ENCODE data around the gene SIPA1L3.

GRCh38 chr19:38201731-38202130, 294.7 kb downstream of the SIPA1L3 start:
- no peak for TF ChIP-seq USF1 (IDR thresholded peaks at IDR 0.05; ENCODE audit: borderline replicate concordance, extremely low read length, insufficient read depth, low read depth, low read length)
- TF ChIP-seq TCF3 (IDR thresholded peaks at IDR 0.05; ENCODE audit: borderline replicate concordance, insufficient read depth, low read depth, low read length), result no peak
- TF ChIP-seq, protein P1, sequence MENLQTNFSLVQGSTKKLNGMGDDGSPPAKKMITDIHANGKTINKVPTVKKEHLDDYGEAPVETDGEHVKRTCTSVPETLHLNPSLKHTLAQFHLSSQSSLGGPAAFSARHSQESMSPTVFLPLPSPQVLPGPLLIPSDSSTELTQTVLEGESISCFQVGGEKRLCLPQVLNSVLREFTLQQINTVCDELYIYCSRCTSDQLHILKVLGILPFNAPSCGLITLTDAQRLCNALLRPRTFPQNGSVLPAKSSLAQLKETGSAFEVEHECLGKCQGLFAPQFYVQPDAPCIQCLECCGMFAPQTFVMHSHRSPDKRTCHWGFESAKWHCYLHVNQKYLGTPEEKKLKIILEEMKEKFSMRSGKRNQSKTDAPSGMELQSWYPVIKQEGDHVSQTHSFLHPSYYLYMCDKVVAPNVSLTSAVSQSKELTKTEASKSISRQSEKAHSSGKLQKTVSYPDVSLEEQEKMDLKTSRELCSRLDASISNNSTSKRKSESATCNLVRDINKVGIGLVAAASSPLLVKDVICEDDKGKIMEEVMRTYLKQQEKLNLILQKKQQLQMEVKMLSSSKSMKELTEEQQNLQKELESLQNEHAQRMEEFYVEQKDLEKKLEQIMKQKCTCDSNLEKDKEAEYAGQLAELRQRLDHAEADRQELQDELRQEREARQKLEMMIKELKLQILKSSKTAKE (IDR thresholded peaks at IDR 0.05; ENCODE audit: low read depth, poor library complexity, severe bottlenecking), result no peak
- TF ChIP-seq, protein P2, sequence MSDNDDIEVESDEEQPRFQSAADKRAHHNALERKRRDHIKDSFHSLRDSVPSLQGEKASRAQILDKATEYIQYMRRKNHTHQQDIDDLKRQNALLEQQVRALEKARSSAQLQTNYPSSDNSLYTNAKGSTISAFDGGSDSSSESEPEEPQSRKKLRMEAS (IDR thresholded peaks at IDR 0.05; ENCODE audit: low read depth, low read length), result no peak
- TF ChIP-seq, protein P3, sequence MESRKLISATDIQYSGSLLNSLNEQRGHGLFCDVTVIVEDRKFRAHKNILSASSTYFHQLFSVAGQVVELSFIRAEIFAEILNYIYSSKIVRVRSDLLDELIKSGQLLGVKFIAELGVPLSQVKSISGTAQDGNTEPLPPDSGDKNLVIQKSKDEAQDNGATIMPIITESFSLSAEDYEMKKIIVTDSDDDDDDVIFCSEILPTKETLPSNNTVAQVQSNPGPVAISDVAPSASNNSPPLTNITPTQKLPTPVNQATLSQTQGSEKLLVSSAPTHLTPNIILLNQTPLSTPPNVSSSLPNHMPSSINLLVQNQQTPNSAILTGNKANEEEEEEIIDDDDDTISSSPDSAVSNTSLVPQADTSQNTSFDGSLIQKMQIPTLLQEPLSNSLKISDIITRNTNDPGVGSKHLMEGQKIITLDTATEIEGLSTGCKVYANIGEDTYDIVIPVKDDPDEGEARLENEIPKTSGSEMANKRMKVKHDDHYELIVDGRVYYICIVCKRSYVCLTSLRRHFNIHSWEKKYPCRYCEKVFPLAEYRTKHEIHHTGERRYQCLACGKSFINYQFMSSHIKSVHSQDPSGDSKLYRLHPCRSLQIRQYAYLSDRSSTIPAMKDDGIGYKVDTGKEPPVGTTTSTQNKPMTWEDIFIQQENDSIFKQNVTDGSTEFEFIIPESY (IDR thresholded peaks at IDR 0.05), result no peak
- no peak for TF ChIP-seq MTA3 (IDR thresholded peaks at IDR 0.05; ENCODE audit: borderline replicate concordance, low read length)
- no peak for TF ChIP-seq CEBPB (IDR thresholded peaks at IDR 0.05; ENCODE audit: borderline replicate concordance in 1 of 2, low read depth in 2 of 2, low read length in 2 of 2)

Data from GM12878 (cell line).